GM19328 (cell line): ENCODE results near the gene IDUA.
"Not testable (repeated sequence)": the region's sequence is repeated elsewhere in the genome, so short reads cannot be mapped to it uniquely, and the experiment has no call there.

Experiments
- ATAC-seq: cut with Tn5 transposase; IDR thresholded peaks from one replicate; pipeline ENCODE4 v1.9.1; 2021; ENCODE audit warnings: mild to moderate bottlenecking, moderate library complexity; ENCODE audit not compliant: unreplicated experiment

IDUA gene

GRCh38 chr4:1043162-1043561 is 56.3 kb downstream of the IDUA start:
- no peak for ATAC-seq

- ATAC-seq, result no peak
Observed at GRCh38 chr4:1043651-1044468, 57.0 kb downstream of the IDUA start.

- no peak for ATAC-seq
Observed at GRCh38 chr4:1044469-1045192, 57.8 kb downstream of the IDUA start.

GRCh38 chr4:1045193-1045594 is 58.4 kb downstream of the IDUA start:
- ATAC-seq, result no peak

- no peak for ATAC-seq
Observed at GRCh38 chr4:1045595-1046201, 58.9 kb downstream of the IDUA start.

GRCh38 chr4:1046581-1047011 is 59.8 kb downstream of the IDUA start:
- not testable (repeated sequence) for ATAC-seq

- no peak for ATAC-seq
Observed at GRCh38 chr4:1047106-1047975, 60.5 kb downstream of the IDUA start.

GRCh38 chr4:1047976-1048772 is 61.3 kb downstream of the IDUA start:
- ATAC-seq, result no peak

GRCh38 chr4:1048773-1049590 is 62.1 kb downstream of the IDUA start:
- ATAC-seq, result no peak

- ATAC-seq, result no peak
Observed at GRCh38 chr4:1049591-1049905, 62.7 kb downstream of the IDUA start.

- no peak for ATAC-seq
Observed at GRCh38 chr4:1050486-1051213, 63.8 kb downstream of the IDUA start.

- ATAC-seq, result no peak
Observed at GRCh38 chr4:1051472-1051871, 64.6 kb downstream of the IDUA start.

- no peak for ATAC-seq
Observed at GRCh38 chr4:1052231-1052671, 65.4 kb downstream of the IDUA start.

- ATAC-seq, result no peak
Observed at GRCh38 chr4:1053080-1053661, 66.3 kb downstream of the IDUA start.

GRCh38 chr4:1053891-1054290 is 67.0 kb downstream of the IDUA start:
- not testable (repeated sequence) for ATAC-seq
